Spleen (tissue), 11 donors: ENCODE data around the gene RAD1. TPM values are rescaled to one million over a fixed set of nuclear protein-coding genes. Genes with fewer than 3 reads are reported as not detected.

ENCODE experiments used
- DNase-seq: peaks from one replicate; pipeline ENCODE4 v3.0.0-alpha.2; 2020
- H3K27ac ChIP-seq, 8 donors: fragments of 200-600 bp; sonication (generic) in 7 of 8; 1 replicate in 4 of 8; 2 replicates in 4 of 8; pipeline versions ENCODE4 v1.5.0 to v1.8.0; 2016 to 2021; ENCODE audit warnings: inconsistent platforms in 4 of 8, mild to moderate bottlenecking in 4 of 8, moderate library complexity in 1 of 8
- H3K27me3 ChIP-seq, 7 donors: fragments of 200-600 bp; sonication (generic) in 6 of 7; replicated peaks in 1 of 7; 1 replicate in 4 of 7; 2 replicates in 3 of 7; pipeline versions ENCODE4 v1.5.0 to v1.8.0; 2016 to 2021; ENCODE audit warnings: inconsistent platforms in 3 of 7, mild to moderate bottlenecking in 1 of 7
- H3K36me3 ChIP-seq, 6 donors: fragments of 200-600 bp; sonication (generic) in 5 of 6; 1 replicate in 4 of 6; 2 replicates in 2 of 6; pipeline versions ENCODE4 v1.5.0 to v1.8.0; 2016 to 2021; ENCODE audit warnings: inconsistent platforms in 2 of 6
- H3K4me1 ChIP-seq, 6 donors: fragments of 200-600 bp; sonication (generic) in 5 of 6; 1 replicate in 3 of 6; 2 replicates in 3 of 6; pipeline versions ENCODE4 v1.5.0 to v1.8.0; 2016 to 2021; ENCODE audit warnings: inconsistent platforms in 3 of 6
- H3K4me3 ChIP-seq, 8 donors: fragments of 200-600 bp; sonication (generic) in 7 of 8; 1 replicate in 4 of 8; 2 replicates in 4 of 8; pipeline versions ENCODE4 v1.5.0 to v1.8.0; 2016 to 2021; ENCODE audit warnings: inconsistent platforms in 4 of 8, mild to moderate bottlenecking in 4 of 8, moderate library complexity in 2 of 8
- H3K9me3 ChIP-seq, 8 donors: fragments of 200-600 bp; sonication (generic) in 7 of 8; 1 replicate in 4 of 8; 2 replicates in 4 of 8; pipeline versions ENCODE4 v1.5.0 to v1.8.0; 2016 to 2021; ENCODE audit warnings: inconsistent platforms in 4 of 8
- CTCF ChIP-seq, 11 experiments: fragments of 200-600 bp in 7 of 11; fragments of 450-650 bp in 4 of 11; sonication (generic) in 4 of 11; IDR thresholded peaks in 8 of 11; conservative IDR thresholded peaks in 3 of 11; 1 replicate in 7 of 11; 2 replicates in 4 of 11; pipeline versions ENCODE4 v1.4.0 to v1.8.0; 2016 to 2021; ENCODE audit warnings: antibody characterized with exemption in 11 of 11, inconsistent platforms in 4 of 11, mild to moderate bottlenecking in 1 of 11
- POLR2A ChIP-seq, 3 donors: fragments of 450-650 bp; IDR thresholded peaks; one replicate each; pipeline ENCODE4 v1.5.1; 2017; ENCODE audit warnings: antibody characterized with exemption in 3 of 3, mild to moderate bottlenecking in 1 of 3
- POLR2AphosphoS5 ChIP-seq, 3 donors: sonication (generic); formaldehyde crosslinking; IDR thresholded peaks; one replicate each; pipeline ENCODE4 v1.5.1; 2017; ENCODE audit warnings: antibody characterized with exemption in 3 of 3
- WGBS, 5 donors: extraction: QIAGEN DNeasy Blood & Tissue Kit in 3 of 5; methylation state at CpG; one replicate each; pipeline versions ENCODE4 v1.1.5 to v1.1.7; 2013 to 2018; 5-methylcytosine and 5-hydroxymethylcytosine counted together
- intact Hi-C: fragments of 100-400 bp; cut with DNase I; formaldehyde crosslinking; loops from one replicate; pipeline ENCODE4 v1.15.0; 2023; ENCODE audit warnings: low total_unique reads
- polyA plus RNA-seq, 3 donors: library from polyadenylated mRNA; stranded (reverse); fragments of 200-250 nt; gene quantifications; one replicate each; pipeline ENCODE4 v1.2.1, GENCODE V29; 2013
- total RNA-seq, 7 donors: library from RNA; depleted of rRNA in 3 of 7; stranded (reverse); fragments of >200 nt in 3 of 7; fragmentation: NEBNext Ultra II Directional in 4 of 7; extraction: Animal tissue kit (Norgen Biotek cat#: 25700) in 4 of 7; gene quantifications; one replicate each; pipeline versions ENCODE4 v1.1.0 to v1.2.1, GENCODE V29; 2016 to 2021
- donor health status: healthy with polysubstance abuse.
- donor health status: DM: no; HTN: no; CAD: no; lungs with moderate emphysema.
- donor health status: DM: no; HTN: no; CAD: no.
- donor health status: Bipolar disorder and iron deficiency.
- donor health status: healthy.
- donor health status: DM: no; HTN: no; CAD: no.
- donor health status: DM: yes; HTN: yes; CAD: no.

The RAD1 gene
- total and polyA plus RNA-seq, 10 donors: 7.8 to 19.3 (median 13.8) TPM

GRCh38 chr5:34869256-34869655 is 46.0 kb downstream of the RAD1 start:
- H3K27me3 ChIP-seq: no peaks in the 10 kb centered on the region
- no peaks in the 10 kb centered on the region for H3K9me3 ChIP-seq
- no peak for DNase-seq
- H3K4me1 ChIP-seq: peaks cover 0 to 3% (median under 1%) of the 10 kb centered on the region in 6 donors
- no peak overlapping the region for H3K27ac ChIP-seq
- no peaks in the 10 kb centered on the region for H3K36me3 ChIP-seq
- intact Hi-C loops: no loop called here
- TF ChIP-seq CTCF (IDR thresholded peaks at IDR 0.05 in 8 of 11, conservative IDR thresholded peaks at IDR 0.05 in 3 of 11): no peak
- no peak for TF ChIP-seq POLR2A (IDR thresholded peaks at IDR 0.05)
- no peak for TF ChIP-seq POLR2AphosphoS5 (IDR thresholded peaks at IDR 0.05)
- 64 to 85% (median 68%) methylated on average over 1 of the region's 1 CpG for WGBS, 5 donors
- H3K4me3 ChIP-seq: no peak overlapping the region

- 77 to 96% (median 86%) methylated on average over 1 of the region's 1 CpG for WGBS, 5 donors
- Histone ChIP-seq H3K36me3 (no peaks in the 10 kb centered on the region), H3K4me1 (peaks cover 0 to 6% (median 1%) of the 10 kb centered on the region in 6 donors), H3K9me3 (no peaks in the 10 kb centered on the region), H3K27ac (no peak overlapping the region), H3K27me3 (no peaks in the 10 kb centered on the region), H3K4me3 (no peak overlapping the region)
- TF ChIP-seq POLR2A (IDR thresholded peaks at IDR 0.05) (no peak), CTCF (IDR thresholded peaks at IDR 0.05 in 8 of 11, conservative IDR thresholded peaks at IDR 0.05 in 3 of 11) (no peak), POLR2AphosphoS5 (IDR thresholded peaks at IDR 0.05) (no peak)
- no peak for DNase-seq
- intact Hi-C loops: no loop called here
Observed at GRCh38 chr5:34868791-34869190, 46.5 kb downstream of the RAD1 start.

DNA sequence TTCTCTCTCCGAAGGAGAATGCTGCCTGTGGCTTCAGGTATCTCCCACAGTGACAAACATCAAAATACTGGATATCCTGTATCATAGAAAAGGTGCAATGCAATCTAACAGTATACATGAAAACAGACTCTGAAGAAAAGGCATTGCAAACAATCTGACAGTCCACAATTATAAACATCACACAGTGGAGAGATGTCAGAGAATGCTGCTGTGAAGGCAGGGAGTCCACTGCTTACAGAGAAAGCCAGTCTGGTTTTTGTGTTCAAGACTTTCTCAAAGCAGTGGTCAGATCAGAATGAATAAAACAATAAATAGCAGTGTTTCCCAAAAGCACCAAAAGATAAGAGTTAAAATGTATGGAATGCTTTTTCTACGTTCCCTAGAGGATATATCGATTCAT is 47.6 kb downstream of the RAD1 start:
- H3K4me1 ChIP-seq: peaks cover 0 to 11% (median 4%) of the 10 kb centered on the region in 6 donors
- no peak overlapping the region for H3K27ac ChIP-seq
- intact Hi-C loops: no loop called here
- H3K4me3 ChIP-seq: no peak overlapping the region
- H3K9me3 ChIP-seq: no peaks in the 10 kb centered on the region
- DNase-seq: no peak
- no peaks in the 10 kb centered on the region for H3K27me3 ChIP-seq
- TF ChIP-seq POLR2AphosphoS5 (IDR thresholded peaks at IDR 0.05): no peak
- TF ChIP-seq CTCF (IDR thresholded peaks at IDR 0.05 in 8 of 11, conservative IDR thresholded peaks at IDR 0.05 in 3 of 11): no peak
- TF ChIP-seq POLR2A (IDR thresholded peaks at IDR 0.05): no peak
- no peaks in the 10 kb centered on the region for H3K36me3 ChIP-seq
- 92 to 98% (median 94%) methylated on average over 3 of the region's 3 CpGs for WGBS, 5 donors

DNA sequence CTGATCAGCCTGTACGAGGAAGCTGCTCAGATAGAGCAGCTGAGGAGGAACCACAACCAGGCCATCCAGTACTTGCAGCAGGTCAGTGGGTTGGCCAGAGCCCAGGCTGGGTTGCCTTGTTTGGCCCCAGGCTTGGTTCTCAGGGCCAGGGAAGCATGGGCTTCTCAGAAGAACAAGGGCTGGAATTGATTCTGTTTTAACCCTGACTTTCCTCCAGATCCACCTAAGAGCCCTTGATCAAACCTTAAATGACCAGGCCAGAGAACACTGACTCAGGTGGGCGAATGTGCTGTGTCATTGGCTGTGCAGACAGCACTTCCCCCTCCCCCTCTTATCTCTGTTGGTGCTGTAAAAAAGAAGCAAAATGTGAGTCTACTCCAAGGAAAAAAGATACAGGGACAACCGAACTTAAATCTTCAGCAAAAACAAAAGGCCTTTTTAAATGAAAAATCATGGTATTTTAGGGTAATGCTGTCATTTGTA is 48.3 kb downstream of the RAD1 start:
- TF ChIP-seq CTCF (IDR thresholded peaks at IDR 0.05 in 8 of 11, conservative IDR thresholded peaks at IDR 0.05 in 3 of 11): no peak
- no peak for TF ChIP-seq POLR2AphosphoS5 (IDR thresholded peaks at IDR 0.05)
- no peak for TF ChIP-seq POLR2A (IDR thresholded peaks at IDR 0.05)
- Histone ChIP-seq H3K36me3 (no peaks in the 10 kb centered on the region), H3K27ac (no peak overlapping the region), H3K9me3 (no peaks in the 10 kb centered on the region), H3K4me3 (no peak overlapping the region), H3K4me1 (peaks cover 0 to 11% (median 4%) of the 10 kb centered on the region in 6 donors), H3K27me3 (no peaks in the 10 kb centered on the region)
- no peak for DNase-seq
- WGBS, 5 donors: 70 to 82% (median 72%) methylated on average over 3 of the region's 3 CpGs
- intact Hi-C loops: no loop called here
